HK-2 (cell line): Measurements from ENCODE around the gene RBMS2.
"Not testable (repeated sequence)": the region's sequence is repeated elsewhere in the genome, so short reads cannot be mapped to it uniquely, and the experiment has no call there.

Source experiments
- DNase-seq: peaks from one replicate; pipeline ENCODE4 v3.0.0-alpha.2; 2018; ENCODE audit not compliant: unreplicated experiment

The RBMS2 gene

GRCh38 chr12:56517854-56518253 lies 3.8 kb upstream of the RBMS2 start:
- peak; percentile 36 for DNase-seq

- DNase-seq = no peak
Measured at GRCh38 chr12:56518570-56518969, 3.0 kb upstream of the RBMS2 start.

- no peak for DNase-seq
Measured at GRCh38 chr12:56520048-56520447, 1.6 kb upstream of the RBMS2 start.

GRCh38 chr12:56520506-56520905 lies 1.1 kb upstream of the RBMS2 start:
- DNase-seq = no peak

- DNase-seq = no peak
Measured at GRCh38 chr12:56521209-56521589, 421 bp upstream of the RBMS2 start.

GRCh38 chr12:56522411-56523193 lies 982 bp downstream of the RBMS2 start:
- DNase-seq = peak; percentile 30

GRCh38 chr12:56528846-56529245 lies 7.2 kb downstream of the RBMS2 start:
- no peak for DNase-seq

GRCh38 chr12:56529656-56530055 lies 8.0 kb downstream of the RBMS2 start:
- DNase-seq = no peak

GRCh38 chr12:56530390-56531055 lies 8.9 kb downstream of the RBMS2 start:
- no peak for DNase-seq

- DNase-seq = no peak
Measured at GRCh38 chr12:56537546-56537945, 15.9 kb downstream of the RBMS2 start.

- no peak for DNase-seq
Measured at GRCh38 chr12:56541631-56542030, 20.0 kb downstream of the RBMS2 start.

- no peak for DNase-seq
Measured at GRCh38 chr12:56542164-56542563, 20.5 kb downstream of the RBMS2 start.

GRCh38 chr12:56545023-56545604 lies 23.5 kb downstream of the RBMS2 start:
- no peak for DNase-seq

- DNase-seq = no peak
Measured at GRCh38 chr12:56546680-56547079, 25.1 kb downstream of the RBMS2 start.

- DNase-seq = no peak
Measured at GRCh38 chr12:56551070-56551469, 29.4 kb downstream of the RBMS2 start.

GRCh38 chr12:56565510-56566101 lies 44.0 kb downstream of the RBMS2 start:
- no peak for DNase-seq

GRCh38 chr12:56568146-56568545 lies 46.5 kb downstream of the RBMS2 start:
- DNase-seq = no peak

- DNase-seq = no peak
Measured at GRCh38 chr12:56571121-56571520, 49.5 kb downstream of the RBMS2 start.

GRCh38 chr12:56572288-56572687 lies 50.7 kb downstream of the RBMS2 start:
- DNase-seq = no peak

- no peak for DNase-seq
Measured at GRCh38 chr12:56574210-56574609, 52.6 kb downstream of the RBMS2 start.

GRCh38 chr12:56577248-56577647 lies 55.6 kb downstream of the RBMS2 start:
- DNase-seq = not testable (repeated sequence)

GRCh38 chr12:56578983-56579546 lies 57.4 kb downstream of the RBMS2 start:
- no peak for DNase-seq
